ENCODE measurements around the gene ZDHHC8.

The ZDHHC8 gene

GRCh38 chr22:20145832-20146223 lies 14.2 kb downstream of the ZDHHC8 start:
- no peak for DNase-seq (ENCODE audit: low spot score)
- no peak for TF ChIP-seq CTCF (IDR thresholded peaks at IDR 0.05; ENCODE audit: extremely low read depth, insufficient read depth, missing control alignments)
- in situ Hi-C loops (cut with MboI; ENCODE audit: low pct_unique_long_range_greater_than_20kb, low sequenced_read_pairs, unreplicated experiment): no loop called here

GRCh38 chr22:20146777-20147176 lies 15.2 kb downstream of the ZDHHC8 start:
- DNase-seq (ENCODE audit: low spot score): peak; percentile 73
- no peak for TF ChIP-seq CTCF (IDR thresholded peaks at IDR 0.05; ENCODE audit: extremely low read depth, insufficient read depth, missing control alignments)
- in situ Hi-C loops (cut with MboI; ENCODE audit: low pct_unique_long_range_greater_than_20kb, low sequenced_read_pairs, unreplicated experiment): no loop called here

- in situ Hi-C loops (cut with MboI; ENCODE audit: low pct_unique_long_range_greater_than_20kb, low sequenced_read_pairs, unreplicated experiment): no loop called here
- DNase-seq (ENCODE audit: low spot score): no peak
- no peak for TF ChIP-seq CTCF (IDR thresholded peaks at IDR 0.05; ENCODE audit: extremely low read depth, insufficient read depth, missing control alignments)
Observed at GRCh38 chr22:20147237-20147988, 15.8 kb downstream of the ZDHHC8 start.

GRCh38 chr22:20148414-20148813 lies 16.8 kb downstream of the ZDHHC8 start:
- in situ Hi-C loops (cut with MboI; ENCODE audit: low pct_unique_long_range_greater_than_20kb, low sequenced_read_pairs, unreplicated experiment): no loop called here
- TF ChIP-seq CTCF (IDR thresholded peaks at IDR 0.05; ENCODE audit: extremely low read depth, insufficient read depth, missing control alignments): no peak
- no peak for DNase-seq (ENCODE audit: low spot score)

- TF ChIP-seq CTCF (IDR thresholded peaks at IDR 0.05; ENCODE audit: extremely low read depth, insufficient read depth, missing control alignments): no peak
- in situ Hi-C loops (cut with MboI; ENCODE audit: low pct_unique_long_range_greater_than_20kb, low sequenced_read_pairs, unreplicated experiment): loop anchor here (10.0 kb wide), 1 partner anchor 145 kb away; no protein-coding TSS in a partner anchor
- DNase-seq (ENCODE audit: low spot score): no peak
Observed at GRCh38 chr22:20149257-20150250, 17.9 kb downstream of the ZDHHC8 start.

GRCh38 chr22:20150381-20151275 lies 19.0 kb downstream of the ZDHHC8 start, which contains the start of gene CCDC188:
CCDC188 (minus strand) TSS chr22:20151055; CDS start chr22:20150986, 69 bp downstream.
- DNase-seq (ENCODE audit: low spot score): no peak
- in situ Hi-C loops (cut with MboI; ENCODE audit: low pct_unique_long_range_greater_than_20kb, low sequenced_read_pairs, unreplicated experiment): loop anchor here (10.0 kb wide), 1 partner anchor 144 kb away; no protein-coding TSS in a partner anchor
- no peak for TF ChIP-seq CTCF (IDR thresholded peaks at IDR 0.05; ENCODE audit: extremely low read depth, insufficient read depth, missing control alignments)

All from GM13977 (cell line).